Duodenal mucosa (tissue), 2 donors: ENCODE data around the gene TSPAN14.

Experiments used
- H3K27ac ChIP-seq: one replicate; pipeline ENCODE4 v1.7.0; 2013; ENCODE audit warnings: low read depth, low read length
- H3K27me3 ChIP-seq, 2 donors: one replicate each; pipeline ENCODE4 v1.7.0; 2013; ENCODE audit warnings: low read length in 2 of 2, control low read depth in 1 of 2; ENCODE audit not compliant: insufficient read depth in 2 of 2, control insufficient read depth in 1 of 2
- H3K36me3 ChIP-seq, 2 donors: one replicate each; pipeline ENCODE4 v1.7.0; 2013; ENCODE audit warnings: low read length in 2 of 2, control low read depth in 1 of 2; ENCODE audit not compliant: insufficient read depth in 2 of 2, control insufficient read depth in 1 of 2
- H3K4me1 ChIP-seq, 2 donors: one replicate each; pipeline ENCODE4 v1.7.0; 2013; ENCODE audit warnings: low read length in 2 of 2, control low read depth in 1 of 2; ENCODE audit not compliant: insufficient read depth in 2 of 2, control insufficient read depth in 1 of 2
- H3K4me3 ChIP-seq, 2 donors: one replicate each; pipeline ENCODE4 v1.7.0; 2013; ENCODE audit warnings: low read length in 2 of 2, low read depth in 1 of 2
- H3K9ac ChIP-seq, 2 donors: one replicate each; pipeline ENCODE4 v1.7.0; 2013; ENCODE audit warnings: low read length in 2 of 2, low read depth in 1 of 2
- H3K9me3 ChIP-seq, 2 donors: one replicate each; pipeline ENCODE4 v1.7.0; 2013; ENCODE audit warnings: low read length in 2 of 2, control low read depth in 1 of 2; ENCODE audit not compliant: control insufficient read depth in 1 of 2

TSPAN14 gene

DNA sequence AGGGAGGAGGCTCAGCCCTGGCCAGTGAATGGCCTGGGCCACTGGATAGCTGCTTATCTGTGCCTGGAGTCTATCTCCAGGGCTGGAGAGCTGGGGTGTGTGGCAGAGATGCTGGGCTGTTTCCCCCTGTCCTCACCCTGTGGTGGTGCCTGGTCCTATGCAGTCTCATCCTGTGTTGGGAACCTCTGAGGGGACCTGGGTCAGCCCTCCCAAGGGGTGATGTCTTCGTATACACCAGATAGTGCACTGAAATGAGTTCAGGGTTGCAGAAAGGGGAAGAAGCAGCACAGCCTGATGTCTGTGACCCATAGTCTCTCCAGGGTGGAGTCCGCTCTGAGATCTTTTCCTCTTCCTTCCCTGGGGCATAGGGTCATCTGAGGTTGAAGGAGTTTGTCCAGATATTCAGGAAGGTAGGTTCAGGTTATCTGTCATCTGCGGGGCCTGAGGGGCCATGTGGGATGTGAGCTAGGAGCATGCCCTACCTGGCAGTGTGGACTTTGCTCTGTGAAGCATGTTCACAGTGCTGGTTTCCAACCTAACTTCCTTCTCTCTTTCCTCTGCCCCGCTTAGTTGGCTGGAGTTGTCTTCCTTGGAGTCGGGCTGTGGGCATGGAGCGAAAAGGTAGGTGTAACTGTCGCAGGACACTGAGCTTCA lies 50.2 kb downstream of the TSPAN14 start:
- H3K36me3 ChIP-seq = peaks cover 20 to 30% of the 10 kb centered on the region in 2 donors
- H3K27me3 ChIP-seq = no peaks in the 10 kb centered on the region
- H3K4me3 ChIP-seq = peak overlapping the region in 1 of 2 donors; percentile 10
- no peaks in the 10 kb centered on the region for H3K9me3 ChIP-seq
- H3K9ac ChIP-seq = peak overlapping the region in 1 of 2 donors; percentile 24
- H3K4me1 ChIP-seq = peaks cover 50 to 55% of the 10 kb centered on the region in 2 donors
- H3K27ac ChIP-seq = peak overlapping the region; percentile 47

DNA sequence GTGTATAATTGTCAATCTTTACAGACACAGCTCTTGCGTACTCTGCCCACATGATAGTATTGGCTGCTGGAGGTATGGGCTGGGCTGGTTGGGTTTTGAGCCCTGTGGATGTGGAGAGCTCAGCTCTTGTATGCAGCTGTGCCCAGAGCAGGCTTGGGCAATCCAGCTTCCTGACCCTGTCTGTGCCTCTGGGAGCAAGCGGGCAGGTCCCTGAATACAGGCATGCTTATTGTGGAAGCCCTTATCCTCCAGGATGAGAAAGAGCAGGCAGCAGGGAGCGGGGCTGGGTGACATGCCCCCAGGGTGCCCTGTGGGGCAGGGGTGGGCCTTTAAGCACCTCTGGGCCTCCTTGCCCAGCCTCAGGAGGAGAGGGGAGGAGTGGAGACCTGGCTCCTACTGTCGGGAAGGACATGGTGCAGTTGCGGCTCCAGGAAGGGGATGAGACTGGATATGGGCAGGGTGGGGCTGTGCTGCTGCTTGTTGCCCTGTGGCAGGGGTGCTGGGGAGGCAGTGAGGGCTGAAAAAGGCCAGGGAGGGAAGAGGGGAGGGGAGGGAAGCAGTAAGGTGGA lies 50.9 kb downstream of the TSPAN14 start:
- Histone ChIP-seq H3K9ac (peak overlapping the region; percentile 5 to 24), H3K9me3 (no peaks in the 10 kb centered on the region), H3K36me3 (peaks cover 27 to 37% of the 10 kb centered on the region in 2 donors), H3K4me3 (peak overlapping the region in 1 of 2 donors; percentile 10), H3K27ac (peak overlapping the region; percentile 47), H3K27me3 (no peaks in the 10 kb centered on the region), H3K4me1 (peaks cover 43 to 48% of the 10 kb centered on the region in 2 donors)

DNA sequence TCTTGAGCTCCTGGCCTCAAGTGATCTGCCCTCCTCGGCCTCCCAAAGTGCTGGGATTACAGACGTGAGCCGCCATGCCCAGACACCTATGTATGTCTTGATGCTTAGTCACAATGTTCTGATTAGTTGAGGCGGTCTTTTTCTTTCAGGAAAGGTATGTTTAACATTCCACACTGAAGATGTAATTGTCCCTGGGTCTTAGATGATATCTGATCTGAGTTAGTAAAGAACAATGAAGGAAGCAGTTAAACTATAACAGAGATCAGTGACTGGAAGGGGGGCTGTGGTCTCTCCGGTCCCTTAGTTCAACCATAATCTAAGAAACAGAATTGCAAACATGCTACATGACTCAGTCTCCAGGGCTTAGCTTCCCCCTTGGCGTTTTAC lies 52.1 kb downstream of the TSPAN14 start:
- peak overlapping the region in 1 of 2 donors; percentile 24 for H3K9ac ChIP-seq
- H3K4me1 ChIP-seq = peaks cover 41 to 42% of the 10 kb centered on the region in 2 donors
- peaks cover 29 to 46% of the 10 kb centered on the region in 2 donors for H3K36me3 ChIP-seq
- H3K4me3 ChIP-seq = no peak overlapping the region
- H3K27ac ChIP-seq = no peak overlapping the region
- H3K27me3 ChIP-seq = no peaks in the 10 kb centered on the region
- no peaks in the 10 kb centered on the region for H3K9me3 ChIP-seq

DNA sequence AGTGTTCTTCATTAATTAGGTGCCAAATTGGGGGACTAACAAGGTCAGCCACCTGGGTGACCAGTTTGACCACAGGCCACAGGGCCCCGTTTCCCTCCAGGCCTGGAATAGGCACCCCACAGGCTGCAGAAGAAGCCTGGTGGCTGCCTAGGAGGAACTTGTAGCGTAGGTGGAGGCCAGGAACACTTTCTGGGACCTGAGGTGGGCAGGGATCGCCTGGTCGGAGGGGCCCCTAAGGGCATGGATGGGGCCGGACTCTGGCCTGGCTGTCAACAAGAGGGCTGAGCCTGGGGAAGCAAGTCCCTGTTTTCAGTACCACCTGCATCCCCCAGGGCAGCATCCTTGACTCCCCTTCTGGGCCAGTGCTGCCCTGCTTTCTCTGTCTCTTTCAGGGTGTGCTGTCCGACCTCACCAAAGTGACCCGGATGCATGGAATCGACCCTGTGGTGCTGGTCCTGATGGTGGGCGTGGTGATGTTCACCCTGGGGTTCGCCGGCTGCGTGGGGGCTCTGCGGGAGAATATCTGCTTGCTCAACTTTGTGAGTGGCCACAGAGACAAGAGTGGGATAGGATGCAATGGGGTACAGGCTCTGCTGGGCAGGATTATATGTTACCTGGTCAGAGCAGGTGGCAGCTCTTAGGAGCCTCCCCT lies 52.9 kb downstream of the TSPAN14 start:
- Histone ChIP-seq H3K36me3 (peaks cover 36 to 47% of the 10 kb centered on the region in 2 donors), H3K27ac (no peak overlapping the region), H3K9me3 (no peaks in the 10 kb centered on the region), H3K9ac (no peak overlapping the region), H3K4me1 (peaks cover 36 to 39% of the 10 kb centered on the region in 2 donors), H3K4me3 (no peak overlapping the region), H3K27me3 (no peaks in the 10 kb centered on the region)

DNA sequence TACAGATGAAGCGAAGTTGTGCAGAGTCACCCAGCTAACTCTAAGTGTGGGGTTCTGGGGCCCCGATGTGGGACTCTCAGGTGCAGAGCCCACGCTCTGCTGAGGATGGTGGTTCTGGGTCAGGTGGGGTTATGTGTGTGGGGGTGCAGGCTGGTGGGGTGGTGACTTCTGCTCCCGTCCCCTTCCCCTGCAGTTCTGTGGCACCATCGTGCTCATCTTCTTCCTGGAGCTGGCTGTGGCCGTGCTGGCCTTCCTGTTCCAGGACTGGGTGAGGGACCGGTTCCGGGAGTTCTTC lies 54.9 kb downstream of the TSPAN14 start:
- Histone ChIP-seq H3K27me3 (no peaks in the 10 kb centered on the region), H3K9ac (no peak overlapping the region), H3K4me3 (no peak overlapping the region), H3K9me3 (no peaks in the 10 kb centered on the region), H3K36me3 (peaks cover 47 to 65% of the 10 kb centered on the region in 2 donors), H3K27ac (no peak overlapping the region), H3K4me1 (peaks cover 18 to 19% of the 10 kb centered on the region in 2 donors)

DNA sequence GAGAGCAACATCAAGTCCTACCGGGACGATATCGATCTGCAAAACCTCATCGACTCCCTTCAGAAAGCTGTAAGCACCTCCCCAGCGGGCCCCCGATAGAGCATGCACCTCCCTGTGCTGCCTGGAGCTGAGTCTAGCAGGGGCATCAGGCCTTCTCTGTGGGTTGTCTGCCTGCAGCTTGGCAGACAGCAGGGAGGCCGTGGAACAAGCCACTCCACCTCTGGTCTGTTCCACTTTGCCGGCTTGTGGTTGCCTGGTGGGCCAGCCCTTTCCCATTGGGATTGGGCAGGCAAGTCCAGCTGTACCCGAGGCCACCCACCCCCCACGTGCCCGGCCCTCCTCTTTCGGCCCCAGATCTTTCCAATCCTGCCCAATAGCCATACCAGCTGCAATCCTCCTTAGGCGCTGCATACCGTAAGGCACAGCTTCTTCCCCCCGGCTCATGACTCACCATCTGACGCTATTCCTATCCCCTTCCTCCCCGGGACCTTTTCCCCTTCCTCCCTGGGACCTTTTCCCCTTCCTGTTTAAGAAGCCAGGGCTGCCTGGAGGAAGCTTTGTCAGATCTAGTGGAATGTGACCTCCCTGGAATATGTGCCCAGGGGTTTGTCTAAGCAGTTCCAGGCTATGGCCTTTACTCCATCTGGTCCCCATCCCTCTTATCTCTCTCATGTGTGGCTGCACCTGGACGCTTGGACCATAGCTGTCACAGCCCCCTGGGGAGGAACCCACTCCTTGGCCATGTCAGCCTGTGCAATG lies 55.5 kb downstream of the TSPAN14 start:
- no peak overlapping the region for H3K9ac ChIP-seq
- no peaks in the 10 kb centered on the region for H3K27me3 ChIP-seq
- H3K36me3 ChIP-seq = peaks cover 52 to 71% of the 10 kb centered on the region in 2 donors
- no peaks in the 10 kb centered on the region for H3K9me3 ChIP-seq
- peaks cover 13 to 14% of the 10 kb centered on the region in 2 donors for H3K4me1 ChIP-seq
- no peak overlapping the region for H3K4me3 ChIP-seq
- no peak overlapping the region for H3K27ac ChIP-seq

DNA sequence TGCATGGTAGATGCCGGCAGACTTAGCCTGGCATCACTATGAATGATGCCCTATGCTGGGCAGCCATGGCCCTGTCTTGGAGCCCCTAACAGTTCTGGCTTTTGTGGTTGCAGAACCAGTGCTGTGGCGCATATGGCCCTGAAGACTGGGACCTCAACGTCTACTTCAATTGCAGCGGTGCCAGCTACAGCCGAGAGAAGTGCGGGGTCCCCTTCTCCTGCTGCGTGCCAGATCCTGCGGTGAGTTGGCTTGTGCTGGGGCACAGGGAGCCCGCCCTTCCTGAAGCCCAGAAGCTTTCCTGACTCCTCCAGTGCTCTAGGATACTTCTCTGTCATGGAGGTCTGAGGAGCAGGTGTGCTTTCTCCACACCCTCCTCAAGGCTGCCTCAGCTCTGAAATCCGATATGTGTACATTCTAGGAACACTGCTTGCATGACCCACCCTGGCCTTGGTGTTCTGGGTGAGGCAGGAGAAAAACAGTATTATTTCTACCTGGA lies 58.0 kb downstream of the TSPAN14 start:
- Histone ChIP-seq H3K9ac (no peak overlapping the region), H3K9me3 (no peaks in the 10 kb centered on the region), H3K27ac (no peak overlapping the region), H3K4me1 (no peaks in the 10 kb centered on the region), H3K4me3 (no peak overlapping the region), H3K36me3 (peaks cover 69 to 90% of the 10 kb centered on the region in 2 donors), H3K27me3 (no peaks in the 10 kb centered on the region)

DNA sequence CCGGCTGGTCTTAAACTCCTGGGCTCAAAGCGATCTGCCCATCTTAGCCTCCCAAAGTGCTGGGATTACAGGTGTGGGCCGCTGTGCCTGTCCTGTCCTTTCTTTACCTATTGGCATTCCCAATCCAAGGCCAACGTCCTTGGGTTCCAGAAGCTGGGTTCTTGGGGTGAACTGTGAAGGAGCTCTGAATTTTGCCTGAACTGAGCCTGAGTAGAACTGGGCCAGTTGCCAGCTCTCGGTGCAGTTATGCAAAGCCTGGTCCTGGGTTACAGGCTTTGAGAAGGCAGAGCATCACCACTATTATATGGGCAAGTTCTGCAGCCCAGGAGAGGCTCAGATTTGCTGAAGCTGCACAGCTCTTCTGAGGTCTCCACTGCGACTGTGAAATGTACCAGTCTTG lies 59.0 kb downstream of the TSPAN14 start:
- Histone ChIP-seq H3K9ac (no peak overlapping the region), H3K4me3 (no peak overlapping the region), H3K9me3 (no peaks in the 10 kb centered on the region), H3K27me3 (no peaks in the 10 kb centered on the region), H3K4me1 (no peaks in the 10 kb centered on the region), H3K27ac (no peak overlapping the region), H3K36me3 (peaks cover 70 to 95% of the 10 kb centered on the region in 2 donors)

DNA sequence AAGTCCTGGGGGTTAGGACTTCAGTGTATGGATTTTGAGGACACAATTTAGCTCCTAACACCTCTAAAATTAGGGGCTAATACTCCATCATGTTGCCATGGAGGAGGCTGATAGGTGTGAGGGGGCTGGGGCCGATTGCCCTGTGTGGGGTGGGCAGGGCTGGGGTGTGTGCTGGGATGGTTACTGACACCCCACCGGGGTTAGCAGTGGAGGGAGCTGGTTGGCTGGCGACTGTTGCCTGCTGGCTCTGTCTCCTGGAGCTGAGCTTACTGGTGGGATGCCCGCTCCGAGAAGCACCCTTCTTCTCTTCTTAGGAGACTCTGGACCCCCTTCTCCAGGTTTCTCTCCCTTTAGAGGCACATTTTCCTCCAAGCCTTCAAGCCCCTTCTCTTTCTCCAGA lies 61.4 kb downstream of the TSPAN14 start:
- H3K9ac ChIP-seq = no peak overlapping the region
- no peak overlapping the region for H3K4me3 ChIP-seq
- H3K9me3 ChIP-seq = no peaks in the 10 kb centered on the region
- peaks cover 60 to 96% of the 10 kb centered on the region in 2 donors for H3K36me3 ChIP-seq
- H3K27me3 ChIP-seq = no peaks in the 10 kb centered on the region
- no peak overlapping the region for H3K27ac ChIP-seq
- peaks cover 0 to 3% of the 10 kb centered on the region in 2 donors for H3K4me1 ChIP-seq

DNA sequence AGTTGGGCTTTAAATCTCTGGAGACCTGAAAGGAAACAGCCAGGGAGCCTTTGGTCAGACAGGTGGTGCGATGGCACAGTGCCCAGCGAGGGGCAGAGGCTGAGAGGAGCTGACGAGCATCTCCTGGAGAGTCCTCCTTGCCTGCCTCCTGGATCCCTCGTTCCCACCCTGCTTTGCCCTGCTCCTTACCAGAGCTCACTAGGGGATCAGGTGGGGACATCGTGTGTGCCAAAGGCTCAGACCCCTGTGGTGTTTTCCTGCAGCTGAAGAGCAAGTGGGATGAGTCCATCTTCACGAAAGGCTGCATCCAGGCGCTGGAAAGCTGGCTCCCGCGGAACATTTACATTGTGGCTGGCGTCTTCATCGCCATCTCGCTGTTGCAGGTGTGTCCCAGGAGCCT lies 61.8 kb downstream of the TSPAN14 start:
- no peak overlapping the region for H3K4me3 ChIP-seq

More for the DNA sequence above, 61.8 kb downstream of the TSPAN14 start:
- Histone ChIP-seq H3K4me1 (peaks cover 0 to 3% of the 10 kb centered on the region in 2 donors), H3K27me3 (no peaks in the 10 kb centered on the region), H3K27ac (no peak overlapping the region), H3K36me3 (peaks cover 60 to 99% of the 10 kb centered on the region in 2 donors), H3K9me3 (no peaks in the 10 kb centered on the region), H3K9ac (no peak overlapping the region)
